ENCODE measurements around the gene OSTM1. TPM values are rescaled to one million over a fixed set of nuclear protein-coding genes. Genes with fewer than 3 reads are reported as not detected.
"Not testable (repeated sequence)": the region's sequence is repeated elsewhere in the genome, so short reads cannot be mapped to it uniquely, and the experiment has no call there.

OSTM1 gene
- total RNA-seq, 2 experiments from 2014 or later, result 10.4 to 11.4 TPM

- Mint-ChIP-seq H3K4me3 (peak overlapping the region; percentile 82), H3K36me3 (no peaks in the 10 kb centered on the region), H3K4me1 (peaks cover 16% of the 10 kb centered on the region), H3K27ac (peak overlapping the region; percentile 49), H3K9me3 (no peaks in the 10 kb centered on the region), H3K27me3 (no peaks in the 10 kb centered on the region)
- no peak for DNase-seq
Observed at GRCh38 chr6:108074057-108074358, 533 bp downstream of the OSTM1 start.

- DNase-seq, result no peak
- Mint-ChIP-seq H3K27ac (no peak overlapping the region), H3K27me3 (no peaks in the 10 kb centered on the region), H3K4me1 (peaks cover 16% of the 10 kb centered on the region), H3K9me3 (no peaks in the 10 kb centered on the region), H3K4me3 (no peak overlapping the region), H3K36me3 (no peaks in the 10 kb centered on the region)
Observed at GRCh38 chr6:108071736-108072276, 2.7 kb downstream of the OSTM1 start.

- peak; percentile 11 for DNase-seq
- no peaks in the 10 kb centered on the region for H3K27me3 Mint-ChIP-seq
- H3K9me3 Mint-ChIP-seq, result no peaks in the 10 kb centered on the region
- H3K36me3 Mint-ChIP-seq, result no peaks in the 10 kb centered on the region
- no peak overlapping the region for H3K4me3 Mint-ChIP-seq
- H3K4me1 Mint-ChIP-seq, result peaks cover 13% of the 10 kb centered on the region
- H3K27ac Mint-ChIP-seq, result no peak overlapping the region
Observed at GRCh38 chr6:108068618-108069017, 5.9 kb downstream of the OSTM1 start.

DNA sequence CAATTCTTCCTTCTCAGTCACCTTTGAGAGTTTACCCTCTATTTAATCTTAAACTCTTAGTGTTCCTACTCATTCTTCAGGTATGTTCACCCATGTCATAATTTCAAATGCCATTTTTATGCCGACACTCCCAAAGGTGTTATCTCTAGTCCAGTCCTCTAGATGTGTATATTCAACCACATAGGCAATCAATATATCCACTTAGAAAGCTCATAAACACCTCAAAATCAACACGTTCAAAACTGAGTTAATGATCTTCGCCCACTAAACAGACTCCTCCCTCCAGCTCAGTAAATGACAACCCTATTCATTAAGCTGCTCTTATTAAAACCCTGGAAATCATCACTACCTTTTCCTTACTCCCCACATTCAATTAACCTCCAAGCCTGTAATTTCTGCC lies 6.4 kb downstream of the OSTM1 start:
- H3K4me3 Mint-ChIP-seq, result no peak overlapping the region
- no peaks in the 10 kb centered on the region for H3K36me3 Mint-ChIP-seq
- peaks cover 9% of the 10 kb centered on the region for H3K4me1 Mint-ChIP-seq
- DNase-seq, result no peak
- H3K27me3 Mint-ChIP-seq, result no peaks in the 10 kb centered on the region
- H3K27ac Mint-ChIP-seq, result no peak overlapping the region
- no peaks in the 10 kb centered on the region for H3K9me3 Mint-ChIP-seq

- no peak overlapping the region for H3K27ac Mint-ChIP-seq
- no peaks in the 10 kb centered on the region for H3K4me1 Mint-ChIP-seq
- DNase-seq, result no peak
- H3K9me3 Mint-ChIP-seq, result no peaks in the 10 kb centered on the region
- no peaks in the 10 kb centered on the region for H3K27me3 Mint-ChIP-seq
- peaks cover 4% of the 10 kb centered on the region for H3K36me3 Mint-ChIP-seq
- no peak overlapping the region for H3K4me3 Mint-ChIP-seq
Observed at GRCh38 chr6:108052706-108053105, 21.8 kb downstream of the OSTM1 start.

DNA sequence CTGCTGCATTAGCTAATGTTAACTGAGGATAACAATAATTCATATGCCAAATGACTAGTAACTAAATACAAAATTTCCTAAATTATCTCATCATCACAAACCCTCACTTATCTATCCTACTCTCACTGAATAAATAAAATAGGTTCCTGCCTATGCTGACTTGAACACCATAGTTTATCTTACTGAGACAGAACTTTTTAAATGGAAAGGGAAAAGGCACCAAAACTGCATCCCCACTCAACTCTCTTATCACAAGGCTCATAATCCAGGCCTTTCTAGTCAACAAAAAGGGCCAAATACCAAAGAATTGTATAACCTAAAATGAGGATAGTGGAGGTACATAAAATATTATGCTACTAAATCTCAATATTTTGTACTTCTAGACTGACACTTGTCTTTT lies 23.1 kb downstream of the OSTM1 start:
- Mint-ChIP-seq H3K27me3 (no peaks in the 10 kb centered on the region), H3K4me3 (no peak overlapping the region), H3K27ac (no peak overlapping the region), H3K4me1 (no peaks in the 10 kb centered on the region), H3K9me3 (no peaks in the 10 kb centered on the region), H3K36me3 (peaks cover 7% of the 10 kb centered on the region)
- no peak for DNase-seq

GRCh38 chr6:108039681-108040080 lies 34.9 kb downstream of the OSTM1 start:
- Mint-ChIP-seq H3K27me3 (no peaks in the 10 kb centered on the region), H3K4me1 (no peaks in the 10 kb centered on the region), H3K9me3 (no peaks in the 10 kb centered on the region), H3K4me3 (no peak overlapping the region), H3K36me3 (peaks cover 15% of the 10 kb centered on the region), H3K27ac (no peak overlapping the region)
- no peak for DNase-seq

DNA sequence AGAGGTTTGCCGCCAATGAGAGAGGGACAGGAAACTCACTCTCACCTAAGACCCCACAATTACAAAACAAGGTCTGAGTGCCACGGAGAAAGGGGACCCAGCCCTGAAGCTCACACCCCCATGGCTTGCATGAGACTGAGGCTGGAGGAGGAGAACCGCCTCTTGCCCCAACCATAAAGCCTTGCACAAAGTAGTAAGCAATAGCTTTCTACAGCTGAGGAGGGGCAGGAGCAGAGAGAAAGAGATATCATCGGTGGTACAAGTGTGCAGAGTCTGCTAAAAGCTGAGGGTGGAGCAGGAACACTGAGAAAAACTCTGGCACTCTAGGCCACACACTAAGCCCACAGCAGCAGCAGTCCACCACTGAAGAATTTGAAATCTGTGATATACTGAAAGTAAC lies 37.7 kb downstream of the OSTM1 start:
- H3K36me3 Mint-ChIP-seq, result peaks cover 15% of the 10 kb centered on the region
- DNase-seq, result no peak
- H3K9me3 Mint-ChIP-seq, result no peaks in the 10 kb centered on the region
- no peaks in the 10 kb centered on the region for H3K4me1 Mint-ChIP-seq
- no peak overlapping the region for H3K27ac Mint-ChIP-seq
- H3K4me3 Mint-ChIP-seq, result no peak overlapping the region
- no peaks in the 10 kb centered on the region for H3K27me3 Mint-ChIP-seq

DNA sequence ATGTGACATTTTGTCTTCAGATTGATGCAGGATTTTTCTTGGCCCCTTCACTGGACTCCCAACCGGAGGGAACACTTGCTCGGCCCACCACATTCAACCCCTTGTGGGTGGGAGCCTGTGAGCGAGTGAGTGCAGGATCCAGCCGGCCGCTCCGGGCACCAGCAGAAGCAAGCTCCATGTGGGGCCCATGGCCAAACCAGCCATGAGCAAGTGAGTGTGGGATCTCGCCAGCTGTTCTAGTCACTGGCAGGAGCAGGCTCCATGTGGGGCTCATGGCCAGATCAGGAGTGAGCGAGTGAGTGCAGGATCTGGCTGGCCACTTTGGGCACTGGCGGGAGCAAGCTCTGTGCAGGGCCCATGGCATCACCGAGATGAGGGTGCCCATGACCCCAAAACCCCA lies 42.6 kb downstream of the OSTM1 start:
- H3K4me1 Mint-ChIP-seq, result no peaks in the 10 kb centered on the region
- no peak overlapping the region for H3K4me3 Mint-ChIP-seq
- DNase-seq, result no peak
- H3K36me3 Mint-ChIP-seq, result peaks cover 4% of the 10 kb centered on the region
- H3K9me3 Mint-ChIP-seq, result no peaks in the 10 kb centered on the region
- no peaks in the 10 kb centered on the region for H3K27me3 Mint-ChIP-seq
- no peak overlapping the region for H3K27ac Mint-ChIP-seq

- H3K36me3 Mint-ChIP-seq, result peaks cover 2% of the 10 kb centered on the region
Observed at GRCh38 chr6:108030211-108030610, 44.3 kb downstream of the OSTM1 start.

GRCh38 chr6:108029226-108029921 lies 45.2 kb downstream of the OSTM1 start:
- H3K36me3 Mint-ChIP-seq, result peaks cover 2% of the 10 kb centered on the region
- H3K4me1 Mint-ChIP-seq, result no peaks in the 10 kb centered on the region
- no peak for DNase-seq
- H3K27ac Mint-ChIP-seq, result no peak overlapping the region
- H3K27me3 Mint-ChIP-seq, result no peaks in the 10 kb centered on the region
- no peaks in the 10 kb centered on the region for H3K9me3 Mint-ChIP-seq
- H3K4me3 Mint-ChIP-seq, result no peak overlapping the region

More at GRCh38 chr6:108030211-108030610, 44.3 kb downstream of the OSTM1 start:
- Mint-ChIP-seq H3K4me3 (no peak overlapping the region), H3K9me3 (no peaks in the 10 kb centered on the region), H3K27ac (no peak overlapping the region), H3K4me1 (no peaks in the 10 kb centered on the region), H3K27me3 (no peaks in the 10 kb centered on the region)
- no peak for DNase-seq

DNA sequence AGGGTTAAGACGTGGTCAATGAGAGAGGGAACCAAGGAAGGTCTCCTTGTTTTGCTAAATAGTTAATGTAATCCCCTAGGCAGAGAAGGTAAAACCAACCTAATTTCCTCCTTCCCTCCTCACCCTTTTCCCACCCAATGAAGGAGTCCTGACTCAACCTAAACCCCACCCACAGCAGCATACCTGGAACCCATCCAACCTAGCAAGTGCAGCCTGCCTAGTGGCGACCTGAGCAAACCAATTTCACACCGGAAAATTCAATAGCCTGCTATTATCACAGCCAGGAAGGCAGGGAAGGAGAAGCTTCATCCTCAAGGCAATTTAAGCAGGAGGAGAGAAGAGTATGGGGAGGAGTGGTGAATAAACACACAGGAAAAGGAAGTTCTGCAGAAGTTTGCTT lies 46.9 kb downstream of the OSTM1 start:
- Mint-ChIP-seq H3K4me1 (no peaks in the 10 kb centered on the region), H3K9me3 (no peaks in the 10 kb centered on the region), H3K27me3 (no peaks in the 10 kb centered on the region), H3K36me3 (no peaks in the 10 kb centered on the region), H3K27ac (no peak overlapping the region), H3K4me3 (no peak overlapping the region)
- DNase-seq, result no peak

DNA sequence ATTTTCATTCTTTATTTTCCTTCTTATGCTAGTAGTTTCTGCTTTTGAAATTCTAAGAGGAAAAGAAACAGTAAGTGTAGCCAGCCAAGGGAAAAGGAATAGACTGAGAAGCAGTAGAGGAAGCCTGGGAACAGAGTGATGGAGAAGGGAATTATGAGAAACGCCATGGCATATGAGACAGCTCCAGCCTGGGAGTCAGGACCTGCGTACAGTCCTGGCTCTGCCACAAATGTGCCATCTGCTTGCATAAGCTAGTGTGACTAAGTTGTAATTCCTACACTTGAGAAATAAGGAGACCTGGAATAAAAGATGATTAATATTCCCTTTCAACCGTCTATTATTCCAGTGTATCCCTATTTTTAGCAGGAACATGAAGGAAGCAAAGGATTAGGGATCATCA lies 47.5 kb downstream of the OSTM1 start:
- H3K4me3 Mint-ChIP-seq, result no peak overlapping the region
- H3K9me3 Mint-ChIP-seq, result no peaks in the 10 kb centered on the region
- H3K36me3 Mint-ChIP-seq, result no peaks in the 10 kb centered on the region
- no peak for DNase-seq
- H3K27me3 Mint-ChIP-seq, result no peaks in the 10 kb centered on the region
- H3K27ac Mint-ChIP-seq, result no peak overlapping the region
- no peaks in the 10 kb centered on the region for H3K4me1 Mint-ChIP-seq

DNA sequence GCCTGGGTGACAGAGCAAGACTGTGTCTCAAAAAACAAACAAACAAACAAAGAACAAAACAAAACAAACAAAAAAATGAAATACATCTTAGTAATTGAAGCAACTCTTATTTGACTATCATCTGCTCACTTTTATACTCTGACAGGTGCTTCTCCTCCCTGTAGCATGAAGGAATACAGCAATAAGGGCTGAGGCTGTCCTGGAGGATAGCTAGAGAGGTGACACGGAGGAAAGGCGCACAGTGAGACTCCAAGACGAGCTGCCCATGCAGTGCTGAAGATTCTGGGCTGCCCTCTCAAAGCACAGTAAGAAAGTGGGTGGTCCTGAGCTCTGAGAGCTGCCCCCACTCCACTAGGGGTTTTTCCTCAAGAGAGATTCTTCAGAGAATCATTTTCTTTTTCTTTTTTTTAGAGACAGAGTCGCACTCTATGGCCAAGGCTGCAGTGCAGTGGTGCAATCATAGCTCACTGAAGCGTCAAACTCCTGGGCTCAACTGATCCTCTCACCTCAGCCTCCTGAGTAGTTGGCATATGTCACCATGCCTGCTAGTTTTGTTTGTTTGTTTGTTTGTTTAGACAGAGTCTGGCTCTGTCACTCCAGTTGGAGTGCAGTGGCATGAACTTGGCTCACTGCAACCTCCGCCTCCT lies 50.0 kb downstream of the OSTM1 start:
- no peaks in the 10 kb centered on the region for H3K4me1 Mint-ChIP-seq
- no peaks in the 10 kb centered on the region for H3K9me3 Mint-ChIP-seq
- H3K27ac Mint-ChIP-seq, result no peak overlapping the region
- no peaks in the 10 kb centered on the region for H3K27me3 Mint-ChIP-seq
- no peak for DNase-seq
- H3K36me3 Mint-ChIP-seq, result no peaks in the 10 kb centered on the region
- no peak overlapping the region for H3K4me3 Mint-ChIP-seq

DNA sequence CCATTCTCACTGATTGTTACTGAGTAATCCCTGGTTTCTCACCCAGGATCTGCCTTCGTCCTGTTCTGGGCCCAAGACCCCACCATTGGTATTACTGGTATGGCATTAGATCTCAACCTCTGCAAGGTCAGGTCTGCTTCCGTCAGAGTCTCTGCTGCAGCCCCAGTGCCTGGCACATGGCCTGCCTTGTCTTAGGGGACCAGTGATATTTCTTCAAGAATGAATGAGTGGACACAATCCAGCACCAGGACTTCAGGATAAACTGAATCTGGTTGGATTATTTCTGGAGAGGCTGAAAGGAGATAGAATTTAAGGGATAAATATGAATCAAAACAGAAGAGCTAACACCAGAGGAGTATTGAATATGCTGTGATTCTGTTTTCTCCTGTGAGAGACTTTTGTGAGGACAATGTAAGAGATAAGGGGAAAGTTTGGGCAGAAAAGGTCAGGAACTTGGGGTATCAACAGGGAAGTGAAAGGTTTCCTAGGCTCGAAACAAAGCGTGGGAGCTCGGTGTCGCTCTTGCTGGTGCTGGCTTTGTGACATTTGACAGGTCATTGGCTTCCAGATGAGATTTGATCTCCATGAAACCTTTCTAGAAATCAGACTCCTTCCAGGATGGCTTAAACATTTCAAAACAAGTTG lies 53.9 kb downstream of the OSTM1 start:
- Mint-ChIP-seq H3K27ac (no peak overlapping the region), H3K4me1 (no peaks in the 10 kb centered on the region), H3K9me3 (no peaks in the 10 kb centered on the region), H3K36me3 (peaks cover 6% of the 10 kb centered on the region), H3K4me3 (no peak overlapping the region), H3K27me3 (peaks cover 4% of the 10 kb centered on the region)
- no peak for DNase-seq

DNA sequence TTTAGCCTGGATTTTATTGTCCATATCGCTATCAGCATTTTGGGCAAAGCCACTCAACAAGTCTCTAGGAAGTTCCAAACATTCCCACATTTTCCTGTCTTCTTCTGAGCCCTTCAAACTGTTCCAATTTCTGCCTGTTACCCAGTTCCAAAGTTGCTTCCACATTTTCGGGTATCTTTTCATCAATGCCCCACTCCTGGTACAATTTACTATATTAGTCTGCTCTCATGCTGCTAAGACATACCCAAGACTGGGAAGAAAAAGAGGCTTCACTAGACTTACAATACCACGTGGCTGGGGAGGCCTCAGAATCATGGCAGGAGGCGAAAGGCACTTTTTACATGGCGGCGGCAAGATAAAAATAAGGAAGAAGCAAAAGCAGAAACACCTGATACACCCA lies 58.3 kb downstream of the OSTM1 start:
- H3K9me3 Mint-ChIP-seq, H3K27me3 Mint-ChIP-seq, H3K4me1 Mint-ChIP-seq, H3K27ac Mint-ChIP-seq, DNase-seq, H3K36me3 Mint-ChIP-seq, H3K4me3 Mint-ChIP-seq: not testable (repeated sequence)

Measured in activated naive CD8-positive, alpha-beta T cell treated with anti-CD3 and anti-CD28 coated beads for 36 hours (primary cell).